Measurements from ENCODE around the gene NSDHL.
A peak's percentile ranks its signal among the peaks of the same experiment; 100 is the strongest.

The NSDHL gene

GRCh38 chrX:152842772-152843338 is 12.0 kb downstream of the NSDHL start:
- intact Hi-C loops (cut with DNase I): no loop called here
- no peak for DNase-seq

- DNase-seq: no peak
- intact Hi-C loops (cut with DNase I): no loop called here
Observed at GRCh38 chrX:152843852-152844251, 13.0 kb downstream of the NSDHL start.

- no peak for DNase-seq
Observed at GRCh38 chrX:152844256-152844655, 13.4 kb downstream of the NSDHL start.

GRCh38 chrX:152845618-152846240 is 14.9 kb downstream of the NSDHL start:
- DNase-seq: peak in 1 of 10 donors; percentile 21
- intact Hi-C loops (cut with DNase I): no loop called here

More at GRCh38 chrX:152844256-152844655, 13.4 kb downstream of the NSDHL start:
- intact Hi-C loops (cut with DNase I): no loop called here

GRCh38 chrX:152847281-152847680 is 16.4 kb downstream of the NSDHL start:
- intact Hi-C loops (cut with DNase I): no loop called here
- no peak for DNase-seq

GRCh38 chrX:152850465-152850864 is 19.6 kb downstream of the NSDHL start:
- intact Hi-C loops (cut with DNase I): no loop called here
- DNase-seq: peak in 1 of 10 donors; percentile 21

- DNase-seq: no peak
- intact Hi-C loops (cut with DNase I): no loop called here
Observed at GRCh38 chrX:152853986-152854385, 23.1 kb downstream of the NSDHL start.

GRCh38 chrX:152861116-152861515 is 30.3 kb downstream of the NSDHL start:
- DNase-seq: no peak

GRCh38 chrX:152861826-152862225 is 31.0 kb downstream of the NSDHL start:
- intact Hi-C loops (cut with DNase I): no loop called here
- no peak for DNase-seq

More at GRCh38 chrX:152861116-152861515, 30.3 kb downstream of the NSDHL start:
- intact Hi-C loops (cut with DNase I): no loop called here

GRCh38 chrX:152865232-152865920 is 34.5 kb downstream of the NSDHL start:
- DNase-seq: no peak
- intact Hi-C loops (cut with DNase I): no loop called here

- intact Hi-C loops (cut with DNase I): no loop called here
- DNase-seq: no peak
Observed at GRCh38 chrX:152866386-152866785, 35.5 kb downstream of the NSDHL start.

GRCh38 chrX:152869972-152870371 is 39.1 kb downstream of the NSDHL start:
- DNase-seq: no peak
- intact Hi-C loops (cut with DNase I): no loop called here

- intact Hi-C loops (cut with DNase I): no loop called here
- no peak for DNase-seq
Observed at GRCh38 chrX:152871260-152871659, 40.4 kb downstream of the NSDHL start.

GRCh38 chrX:152872522-152872921 is 41.7 kb downstream of the NSDHL start:
- intact Hi-C loops (cut with DNase I): no loop called here
- no peak for DNase-seq

GRCh38 chrX:152873361-152873760 is 42.5 kb downstream of the NSDHL start:
- DNase-seq: no peak
- intact Hi-C loops (cut with DNase I): no loop called here

GRCh38 chrX:152876931-152877840 is 46.3 kb downstream of the NSDHL start:
- no peak for DNase-seq
- intact Hi-C loops (cut with DNase I): no loop called here

GRCh38 chrX:152878976-152879755 is 48.3 kb downstream of the NSDHL start:
- intact Hi-C loops (cut with DNase I): no loop called here
- peak in 2 of 10 donors; percentile 35 to 78 for DNase-seq

- DNase-seq: no peak
- intact Hi-C loops (cut with DNase I): no loop called here
Observed at GRCh38 chrX:152881289-152881688, 50.4 kb downstream of the NSDHL start.

GRCh38 chrX:152884171-152884570 is 53.3 kb downstream of the NSDHL start:
- intact Hi-C loops (cut with DNase I): no loop called here
- no peak for DNase-seq

- DNase-seq: peak in 1 of 10 donors; percentile 80
- intact Hi-C loops (cut with DNase I): no loop called here
Observed at GRCh38 chrX:152886716-152887115, 55.9 kb downstream of the NSDHL start.

Data from posterior cingulate gyrus (tissue), 11 donors.